HepG2 (cell line): Measurements from ENCODE around the gene PLSCR4. TPM values are rescaled to one million over a fixed set of nuclear protein-coding genes. Genes with fewer than 3 reads are reported as not detected.

Source experiments
- AHR ChIP-seq: IDR thresholded peaks from 2 replicates; pipeline ENCODE4 v1.6.1; 2018; ENCODE audit warnings: missing genetic modification reagents, missing compliant biosample characterization
- CBX1 ChIP-seq: IDR thresholded peaks from one replicate; pipeline ENCODE4 v1.6.1; 2016; ENCODE audit warnings: antibody characterized with exemption, low read depth
- EEA1 ChIP-seq: sonication (generic); formaldehyde crosslinking; IDR thresholded peaks from 2 replicates; pipeline ENCODE4 v1.5.1; 2020; ENCODE audit warnings: mild to moderate bottlenecking, missing genetic modification reagents, borderline replicate concordance
- HHEX ChIP-seq: IDR thresholded peaks from 2 replicates; pipeline ENCODE4 v1.6.1; 2016; ENCODE audit warnings: control low read depth
- HOXD1 ChIP-seq: sonication (generic); formaldehyde crosslinking; IDR thresholded peaks from 2 replicates; pipeline ENCODE4 v1.5.0; 2020; ENCODE audit warnings: missing genetic modification reagents
- KAT7 ChIP-seq: IDR thresholded peaks from 2 replicates; pipeline ENCODE4 v1.6.1; 2018; ENCODE audit warnings: borderline replicate concordance, missing compliant biosample characterization
- MIXL1 ChIP-seq: IDR thresholded peaks from 2 replicates; pipeline ENCODE4 v1.6.1; 2016
- MXD1 ChIP-seq: sonication (generic); formaldehyde crosslinking; IDR thresholded peaks from 2 replicates; pipeline ENCODE4 v1.4.0; 2020; ENCODE audit warnings: mild to moderate bottlenecking, missing genetic modification reagents
- NR2F1 ChIP-seq, 2 experiments: fragments of 450-650 bp in 1 of 2; formaldehyde crosslinking in 1 of 2; IDR thresholded peaks; 2 replicates each; pipeline versions ENCODE4 v1.5.0 to v1.6.1; 2016 to 2020; ENCODE audit warnings: mild to moderate bottlenecking in 1 of 2, missing compliant biosample characterization in 1 of 2, missing genetic modification reagents in 1 of 2, moderate library complexity in 1 of 2
- PAX8 ChIP-seq: sonication (generic); formaldehyde crosslinking; IDR thresholded peaks from 2 replicates; pipeline ENCODE4 v1.8.0; 2022; ENCODE audit warnings: mild to moderate bottlenecking, missing genetic modification reagents, borderline replicate concordance
- PHB2 ChIP-seq: fragments of 450-650 bp; IDR thresholded peaks from 2 replicates; pipeline ENCODE4 v1.6.1; 2018; ENCODE audit not compliant: partially characterized antibody
- PHF5A ChIP-seq: IDR thresholded peaks from one replicate; pipeline ENCODE4 v1.6.1; 2018; ENCODE audit warnings: low read depth, missing genetic modification reagents; ENCODE audit not compliant: unreplicated experiment
- ZBTB42 ChIP-seq: sonication (generic); formaldehyde crosslinking; IDR thresholded peaks from 2 replicates; pipeline ENCODE4 v1.5.0; 2020; ENCODE audit warnings: mild to moderate bottlenecking, missing genetic modification reagents
- ZC3H4 ChIP-seq: sonication (generic); formaldehyde crosslinking; IDR thresholded peaks from 2 replicates; pipeline ENCODE4 v1.4.0; 2020; ENCODE audit warnings: missing genetic modification reagents, borderline replicate concordance
- ZFP36 ChIP-seq: fragments of 150-350 bp; IDR thresholded peaks from 2 replicates; pipeline ENCODE4 v1.6.1; 2018; ENCODE audit warnings: borderline replicate concordance, low read length, low read depth; ENCODE audit not compliant: partially characterized antibody
- ZNF282 ChIP-seq: fragments of 450-650 bp; IDR thresholded peaks from 2 replicates; pipeline ENCODE4 v1.6.1; 2018; ENCODE audit not compliant: partially characterized antibody
- ZNF333 ChIP-seq: sonication (generic); formaldehyde crosslinking; IDR thresholded peaks from 2 replicates; pipeline ENCODE4 v1.4.0; 2020; ENCODE audit warnings: mild to moderate bottlenecking, missing genetic modification reagents, borderline replicate concordance
- ZNF574 ChIP-seq: sonication (generic); formaldehyde crosslinking; IDR thresholded peaks from 2 replicates; pipeline ENCODE4 v1.4.0; 2020; ENCODE audit warnings: missing genetic modification reagents
- ZNF605 ChIP-seq: sonication (generic); formaldehyde crosslinking; IDR thresholded peaks from 2 replicates; pipeline ENCODE4 v1.8.0; 2022; ENCODE audit warnings: mild to moderate bottlenecking, missing genetic modification reagents
- ZNF629 ChIP-seq: sonication (generic); formaldehyde crosslinking; conservative IDR thresholded peaks from 2 replicates; pipeline ENCODE4 v1.5.0; 2020; ENCODE audit warnings: missing genetic modification reagents
- ZNF749 ChIP-seq: sonication (generic); formaldehyde crosslinking; IDR thresholded peaks from 2 replicates; pipeline ENCODE4 v1.8.0; 2022; ENCODE audit warnings: mild to moderate bottlenecking, missing genetic modification reagents, moderate library complexity, borderline replicate concordance
- ZNF891 ChIP-seq: sonication (generic); formaldehyde crosslinking; IDR thresholded peaks from 2 replicates; pipeline ENCODE4 v1.5.0; 2020; ENCODE audit warnings: mild to moderate bottlenecking, missing genetic modification reagents
- polyA plus RNA-seq, 8 experiments: library from polyadenylated mRNA; depleted of rRNA in 3 of 8; stranded (reverse) in 7 of 8; unstranded in 1 of 8; fragments of >200 nt; fragmentation: Illumina TruSeq in 4 of 8; extraction: Trizol in 4 of 8; gene quantifications; 2 replicates each; pipeline versions ENCODE4 v1.2.1 to v1.2.3, GENCODE V29; 2011 to 2016; ENCODE audit warnings: low read depth in 4 of 8, missing spikeins in 1 of 8, mixed read lengths in 1 of 8; ENCODE audit not compliant: insufficient read depth in 1 of 8
- total RNA-seq, 5 experiments: library from RNA; depleted of rRNA; stranded (reverse); fragments of >200 nt; fragmentation: Illumina TruSeq; extraction: Trizol; gene quantifications; 2 replicates each; pipeline ENCODE4 v1.2.3, GENCODE V29; 2016; ENCODE audit warnings: low read depth in 1 of 5
- TF ChIP-seq, protein P1 (sequence below): fragments of 450-650 bp; IDR thresholded peaks from 2 replicates; pipeline ENCODE4 v1.6.1; 2017
- TF ChIP-seq, protein P2 (sequence below): sonication (generic); formaldehyde crosslinking; IDR thresholded peaks from 2 replicates; pipeline ENCODE4 v1.5.1; 2020; ENCODE audit warnings: missing genetic modification reagents, mild to moderate bottlenecking, borderline replicate concordance

PLSCR4 gene
- total and polyA plus RNA-seq, 2 of the 13 experiments (the other 11 are each of a cell fraction or from before 2014, with no cell fraction given), result 1.5 to 59.0 TPM

- no peak for TF ChIP-seq PAX8 (CRISPR knock-in tag)
- TF ChIP-seq HHEX, result 0 out of 2 replicates have a peak, but pooled peaks have one; percentile 18
- no peak for TF ChIP-seq ZC3H4 (CRISPR knock-in tag)
- TF ChIP-seq MXD1, result no peak
- TF ChIP-seq ZNF333 (CRISPR knock-in tag), result no peak
- peak; percentile 91 for TF ChIP-seq MIXL1 (CRISPR knock-in tag)
- TF ChIP-seq, protein P1, sequence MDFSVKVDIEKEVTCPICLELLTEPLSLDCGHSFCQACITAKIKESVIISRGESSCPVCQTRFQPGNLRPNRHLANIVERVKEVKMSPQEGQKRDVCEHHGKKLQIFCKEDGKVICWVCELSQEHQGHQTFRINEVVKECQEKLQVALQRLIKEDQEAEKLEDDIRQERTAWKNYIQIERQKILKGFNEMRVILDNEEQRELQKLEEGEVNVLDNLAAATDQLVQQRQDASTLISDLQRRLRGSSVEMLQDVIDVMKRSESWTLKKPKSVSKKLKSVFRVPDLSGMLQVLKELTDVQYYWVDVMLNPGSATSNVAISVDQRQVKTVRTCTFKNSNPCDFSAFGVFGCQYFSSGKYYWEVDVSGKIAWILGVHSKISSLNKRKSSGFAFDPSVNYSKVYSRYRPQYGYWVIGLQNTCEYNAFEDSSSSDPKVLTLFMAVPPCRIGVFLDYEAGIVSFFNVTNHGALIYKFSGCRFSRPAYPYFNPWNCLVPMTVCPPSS, result no peak
- TF ChIP-seq ZNF282, result no peak
- peak; percentile 76; the same call in 1 of the 2 replicates for TF ChIP-seq ZBTB42 (CRISPR knock-in tag)
- TF ChIP-seq HOXD1 (CRISPR knock-in tag), result peak; percentile 56; the same call in 1 of the 2 replicates
- TF ChIP-seq AHR (CRISPR knock-in tag), result no peak
- no peak for TF ChIP-seq PHB2
- no peak for TF ChIP-seq EEA1 (CRISPR knock-in tag)
- no peak for TF ChIP-seq CBX1
- no peak for TF ChIP-seq ZNF749 (CRISPR knock-in tag)
- TF ChIP-seq ZNF605 (CRISPR knock-in tag), result no peak
- TF ChIP-seq PHF5A, result peak; percentile 65
- no peak for TF ChIP-seq ZFP36
- peak; percentile 75 for TF ChIP-seq KAT7 (CRISPR knock-in tag)
- peak; percentile 43 to 70; a peak in 2 of 4 replicates for TF ChIP-seq NR2F1 (CRISPR knock-in tag; IDR thresholded peaks at IDR 0.05)
- TF ChIP-seq, protein P2, sequence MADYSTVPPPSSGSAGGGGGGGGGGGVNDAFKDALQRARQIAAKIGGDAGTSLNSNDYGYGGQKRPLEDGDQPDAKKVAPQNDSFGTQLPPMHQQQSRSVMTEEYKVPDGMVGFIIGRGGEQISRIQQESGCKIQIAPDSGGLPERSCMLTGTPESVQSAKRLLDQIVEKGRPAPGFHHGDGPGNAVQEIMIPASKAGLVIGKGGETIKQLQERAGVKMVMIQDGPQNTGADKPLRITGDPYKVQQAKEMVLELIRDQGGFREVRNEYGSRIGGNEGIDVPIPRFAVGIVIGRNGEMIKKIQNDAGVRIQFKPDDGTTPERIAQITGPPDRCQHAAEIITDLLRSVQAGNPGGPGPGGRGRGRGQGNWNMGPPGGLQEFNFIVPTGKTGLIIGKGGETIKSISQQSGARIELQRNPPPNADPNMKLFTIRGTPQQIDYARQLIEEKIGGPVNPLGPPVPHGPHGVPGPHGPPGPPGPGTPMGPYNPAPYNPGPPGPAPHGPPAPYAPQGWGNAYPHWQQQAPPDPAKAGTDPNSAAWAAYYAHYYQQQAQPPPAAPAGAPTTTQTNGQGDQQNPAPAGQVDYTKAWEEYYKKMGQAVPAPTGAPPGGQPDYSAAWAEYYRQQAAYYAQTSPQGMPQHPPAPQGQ (CRISPR knock-in tag), result no peak
- TF ChIP-seq ZNF574 (CRISPR knock-in tag), result peak; percentile 30
- no peak; the same call in 1 of the 2 replicates for TF ChIP-seq ZNF891 (CRISPR knock-in tag)
- no peak; the same call in 1 of the 2 replicates for TF ChIP-seq ZNF629
Observed at GRCh38 chr3:146222204-146223046, 28.5 kb downstream of the PLSCR4 start (continued).
